HEK293 (cell line): ENCODE data around the gene SLC25A13.

Experiments used
- CTCF ChIP-seq: fragments of 450-650 bp; formaldehyde crosslinking; IDR thresholded peaks from 2 replicates; pipeline ENCODE4 v1.5.1; 2016; ENCODE audit warnings: missing biosample characterization, missing genetic modification characterization
- YY1 ChIP-seq: fragments of 450-650 bp; formaldehyde crosslinking; IDR thresholded peaks from 2 replicates; pipeline ENCODE4 v1.5.1; 2018; ENCODE audit warnings: missing biosample characterization, missing genetic modification characterization
- ZBTB1 ChIP-seq: fragments of 450-650 bp; formaldehyde crosslinking; IDR thresholded peaks from 2 replicates; pipeline ENCODE4 v1.5.1; 2016; ENCODE audit warnings: missing biosample characterization, missing genetic modification characterization
- ZNF175 ChIP-seq: fragments of 450-650 bp; formaldehyde crosslinking; IDR thresholded peaks from 2 replicates; pipeline ENCODE4 v1.5.1; 2016; ENCODE audit warnings: missing biosample characterization, missing genetic modification characterization
- ZNF184 ChIP-seq: fragments of 450-650 bp; IDR thresholded peaks from 2 replicates; pipeline ENCODE4 v1.5.1; 2018; ENCODE audit warnings: missing biosample characterization, mild to moderate bottlenecking, missing genetic modification characterization

- TF ChIP-seq CTCF (no peak), ZNF175 (tag by site-specific recombination) (no peak), YY1 (tag by site-specific recombination) (no peak), ZNF184 (tag by site-specific recombination) (no peak), ZBTB1 (no peak)
Measured at GRCh38 chr7:96297876-96298275, 24.0 kb downstream of the SLC25A13 start.
